H1 (cell line): Measurements from ENCODE around the gene VSIG10. TPM values are rescaled to one million over a fixed set of nuclear protein-coding genes. Genes with fewer than 3 reads are reported as not detected.
A peak's percentile ranks its signal among the peaks of the same experiment; 100 is the strongest.

Experiments
- CTCF ChIA-PET: fragments of 300-600 bp; sonication (Branson Sonifier 250); formaldehyde crosslinking; loops from one replicate; lab custom pipeline; 2021; ENCODE audit not compliant: partially characterized antibody; lab: Charles Lee
- POLR2A ChIA-PET: fragments of 300-600 bp; sonication (Branson Sonifier 250); formaldehyde crosslinking; loops from one replicate; lab custom pipeline; 2021; ENCODE audit warnings: inconsistent platforms; ENCODE audit not compliant: partially characterized antibody; lab: Charles Lee
- DNase-seq, 2 experiments: peaks; one replicate each; pipeline versions ENCODE4 v3.0.0 to v3.0.0-alpha.2; 2010 to 2022; ENCODE audit warnings: low spot score in 2 of 2, low read depth in 1 of 2, mixed read lengths in 1 of 2
- FAIRE-seq: peaks from 2 replicates; lab custom pipeline; 2011; peaks lifted over from hg19 to GRCh38; lab: Jason Lieb, UNC
- H2AFZ ChIP-seq: 2 replicates; pipeline ENCODE4 v1.8.1; 2012; ENCODE audit warnings: low read length, inconsistent platforms
- H2AK5ac ChIP-seq: 2 replicates; pipeline ENCODE4 v1.6.1; 2013; ENCODE audit warnings: low read depth, low read length
- H2BK120ac ChIP-seq: replicated peaks from 2 replicates; pipeline ENCODE3; 2013; ENCODE audit warnings: low read depth, low read length, inconsistent platforms
- H2BK12ac ChIP-seq: 2 replicates; pipeline ENCODE4 v1.6.1; 2013; ENCODE audit warnings: low read depth, low read length
- H2BK15ac ChIP-seq: 2 replicates; pipeline ENCODE4 v1.6.1; 2013; ENCODE audit warnings: low read length
- H2BK20ac ChIP-seq: 2 replicates; pipeline ENCODE4 v1.6.1; 2013; ENCODE audit warnings: low read length
- H2BK5ac ChIP-seq: 2 replicates; pipeline ENCODE4 v1.6.1; 2013; ENCODE audit warnings: low read depth, low read length
- H3K14ac ChIP-seq: 2 replicates; pipeline ENCODE4 v1.6.1; 2013; ENCODE audit warnings: inconsistent platforms; ENCODE audit not compliant: insufficient read length
- H3K18ac ChIP-seq: 2 replicates; pipeline ENCODE4 v1.6.1; 2013; ENCODE audit warnings: low read length; ENCODE audit errors: extremely low read depth
- H3K23ac ChIP-seq: 2 replicates; pipeline ENCODE4 v1.6.1; 2013; ENCODE audit warnings: inconsistent platforms; ENCODE audit not compliant: insufficient read length
- H3K23me2 ChIP-seq: 2 replicates; pipeline ENCODE4 v1.6.1; 2013; ENCODE audit warnings: low read depth, low read length
- H3K27ac ChIP-seq: 2 replicates; pipeline ENCODE4 v1.6.1; 2011; ENCODE audit warnings: low read depth, low read length, inconsistent platforms
- H3K27me3 ChIP-seq, 4 experiments: replicated peaks in 1 of 4; 1 replicate in 1 of 4; 2 replicates in 3 of 4; pipeline versions ENCODE4 v1.6.1 to v1.8.1; 2011 to 2013; ENCODE audit warnings: low read length in 3 of 4, mild to moderate bottlenecking in 3 of 4, inconsistent platforms in 2 of 4, mixed read lengths in 2 of 4, moderate library complexity in 1 of 4; ENCODE audit not compliant: control insufficient read depth in 3 of 4, insufficient read depth in 3 of 4; ENCODE audit errors: extremely low read depth in 1 of 4
- H3K36me3 ChIP-seq, 4 experiments: 2 replicates each; pipeline versions ENCODE4 v1.6.1 to v1.8.1; 2011 to 2013; ENCODE audit warnings: mild to moderate bottlenecking in 4 of 4, low read length in 3 of 4, moderate library complexity in 2 of 4, control low read depth in 1 of 4, inconsistent platforms in 1 of 4; ENCODE audit not compliant: insufficient read depth in 4 of 4, control insufficient read depth in 2 of 4
- H3K4ac ChIP-seq: replicated peaks from 2 replicates; pipeline ENCODE3; 2013; ENCODE audit warnings: low read length, low read depth, mixed read lengths, inconsistent platforms; ENCODE audit not compliant: insufficient read length
- H3K4me1 ChIP-seq, 4 experiments: replicated peaks in 1 of 4; 1 replicate in 1 of 4; 2 replicates in 3 of 4; pipeline versions ENCODE4 v1.6.1 to v1.8.1; 2011 to 2013; ENCODE audit warnings: low read length in 3 of 4, inconsistent platforms in 2 of 4, mixed read lengths in 1 of 4; ENCODE audit not compliant: insufficient read depth in 4 of 4, control insufficient read depth in 3 of 4
- H3K4me2 ChIP-seq, 2 experiments: 2 replicates each; pipeline versions ENCODE4 v1.6.1 to v1.8.1; 2011 to 2013; ENCODE audit warnings: low read depth in 2 of 2, low read length in 2 of 2, control low read depth in 1 of 2, inconsistent platforms in 1 of 2, mild to moderate bottlenecking in 1 of 2; ENCODE audit not compliant: insufficient read depth in 1 of 2
- H3K4me3 ChIP-seq, 4 experiments: fragments of 200-600, 300-600 bp in 1 of 4; sonication (generic), shearing (Covaris generic), sonication (Bioruptor Twin) in 1 of 4; 2 replicates each; pipeline versions ENCODE4 v1.5.1 to v1.8.1; 2011 to 2016; ENCODE audit warnings: low read length in 4 of 4, low read depth in 3 of 4, control low read depth in 2 of 4, inconsistent platforms in 2 of 4, mild to moderate bottlenecking in 2 of 4, mixed read lengths in 1 of 4, moderate library complexity in 1 of 4; ENCODE audit not compliant: insufficient read depth in 2 of 4; ENCODE audit errors: extremely low read depth in 1 of 4
- H3K56ac ChIP-seq: replicated peaks from 2 replicates; pipeline ENCODE3; 2013; ENCODE audit warnings: low read depth, mild to moderate bottlenecking, mixed read lengths, low read length, inconsistent platforms; ENCODE audit not compliant: insufficient read length
- H3K79me1 ChIP-seq: 2 replicates; pipeline ENCODE4 v1.6.1; 2013; ENCODE audit warnings: low read depth, low read length, control low read depth
- H3K79me2 ChIP-seq, 2 experiments: 2 replicates each; pipeline versions ENCODE4 v1.6.1 to v1.8.1; 2012 to 2013; ENCODE audit warnings: low read length in 2 of 2, mild to moderate bottlenecking in 2 of 2, inconsistent platforms in 1 of 2; ENCODE audit not compliant: insufficient read depth in 2 of 2, control insufficient read depth in 1 of 2
- H3K9ac ChIP-seq, 4 experiments: replicated peaks in 1 of 4; 1 replicate in 1 of 4; 2 replicates in 3 of 4; pipeline versions ENCODE4 v1.6.1 to v1.8.1; 2011 to 2013; ENCODE audit warnings: low read depth in 3 of 4, low read length in 3 of 4, control low read depth in 2 of 4, mild to moderate bottlenecking in 2 of 4, moderate library complexity in 2 of 4, inconsistent platforms in 1 of 4; ENCODE audit errors: extremely low read depth in 1 of 4
- H3K9me3 ChIP-seq, 2 experiments: 2 replicates each; pipeline versions ENCODE4 v1.6.1 to v1.8.1; 2012 to 2013; ENCODE audit warnings: mild to moderate bottlenecking in 2 of 2, moderate library complexity in 2 of 2, control low read depth in 1 of 2, inconsistent platforms in 1 of 2, low read depth in 1 of 2, low read length in 1 of 2, mixed read lengths in 1 of 2; ENCODE audit not compliant: insufficient read depth in 2 of 2
- H4K20me1 ChIP-seq, 2 experiments: replicated peaks in 1 of 2; 2 replicates each; pipeline versions ENCODE3 to v1.8.1; 2011 to 2013; ENCODE audit warnings: inconsistent platforms in 2 of 2, low read length in 2 of 2, mild to moderate bottlenecking in 1 of 2; ENCODE audit not compliant: insufficient read depth in 2 of 2, control insufficient read depth in 1 of 2
- H4K5ac ChIP-seq: 2 replicates; pipeline ENCODE4 v1.6.1; 2013; ENCODE audit warnings: low read length, low read depth, mixed read lengths, inconsistent platforms; ENCODE audit not compliant: insufficient read length
- H4K8ac ChIP-seq: 2 replicates; pipeline ENCODE4 v1.8.0; 2013; ENCODE audit warnings: mild to moderate bottlenecking, moderate library complexity, low read length, inconsistent platforms; ENCODE audit not compliant: insufficient read depth; ENCODE audit errors: extremely low read depth
- H4K91ac ChIP-seq: replicated peaks from 2 replicates; pipeline ENCODE3; 2013; ENCODE audit warnings: low read length, mixed read lengths, inconsistent platforms; ENCODE audit not compliant: insufficient read length
- BACH1 ChIP-seq: IDR thresholded peaks from 2 replicates; pipeline ENCODE4 v1.6.1; 2012; ENCODE audit warnings: low read length, improper control_type of control experiment
- CBX5 ChIP-seq: fragments of 300-800, 300-1000 bp; sonication (generic); IDR thresholded peaks from 2 replicates; pipeline ENCODE4 v1.7.1; 2016; ENCODE audit warnings: antibody characterized with exemption, low read length, low read depth
- CHD2 ChIP-seq: IDR thresholded peaks from 2 replicates; pipeline ENCODE4 v1.6.1; 2012; ENCODE audit warnings: low read length, improper control_type of control experiment
- CREB1 ChIP-seq: IDR thresholded peaks from 2 replicates; pipeline ENCODE4 v1.6.1; 2012; ENCODE audit warnings: inconsistent platforms
- EP300 ChIP-seq, 2 experiments: IDR thresholded peaks; 1 replicate in 1 of 2; 2 replicates in 1 of 2; pipeline ENCODE4 v1.6.1; 2011 to 2012; ENCODE audit warnings: low read depth in 2 of 2, low read length in 2 of 2, mild to moderate bottlenecking in 2 of 2, borderline replicate concordance in 1 of 2, inconsistent platforms in 1 of 2, moderate library complexity in 1 of 2
- EZH2 ChIP-seq: fragments of 200-600 bp; sonication (generic); IDR thresholded peaks from 2 replicates; pipeline ENCODE4 v1.7.1; 2012; ENCODE audit warnings: low read depth, mild to moderate bottlenecking, moderate library complexity, low read length, inconsistent platforms; ENCODE audit not compliant: severe bottlenecking
- GTF2F1 ChIP-seq: IDR thresholded peaks from 2 replicates; pipeline ENCODE4 v1.6.1; 2012; ENCODE audit warnings: low read depth, low read length, improper control_type of control experiment, borderline replicate concordance
- JUND ChIP-seq: IDR thresholded peaks from 2 replicates; pipeline ENCODE4 v1.6.1; 2011; ENCODE audit warnings: mild to moderate bottlenecking, improper control_type of control experiment, low read length
- POU5F1 ChIP-seq: IDR thresholded peaks from 2 replicates; pipeline ENCODE4 v1.6.1; 2011; ENCODE audit warnings: low read depth, mild to moderate bottlenecking, low read length, moderate library complexity
- SIRT6 ChIP-seq: IDR thresholded peaks from one replicate; pipeline ENCODE4 v1.7.1; 2012; ENCODE audit warnings: low read length, inconsistent platforms
- SRF ChIP-seq: IDR thresholded peaks from 2 replicates; pipeline ENCODE4 v1.6.1; 2011; ENCODE audit warnings: mild to moderate bottlenecking, low read depth, low read length, moderate library complexity
- ZNF274 ChIP-seq: IDR thresholded peaks from 2 replicates; pipeline ENCODE4 v1.7.0; 2012; ENCODE audit warnings: low read length, borderline replicate concordance; ENCODE audit errors: extremely low read depth
- WGBS, 2 experiments: shearing (Covaris generic) in 1 of 2; methylation state at CpG; one replicate each; pipeline versions ENCODE4 v1.1.6 to v1.1.7; 2013 to 2015; ENCODE audit warnings: low lambda C conversion rate in 2 of 2, mixed read lengths in 2 of 2, inconsistent platforms in 1 of 2, low coverage in 1 of 2, missing lambda C conversion rate in 1 of 2; ENCODE audit not compliant: insufficient replicate concordance in 2 of 2, insufficient coverage in 1 of 2, insufficient read length in 1 of 2; ENCODE audit errors: extremely low coverage in 1 of 2, missing lambda C conversion rate in 1 of 2; 5-methylcytosine and 5-hydroxymethylcytosine counted together
- polyA plus RNA-seq, 7 experiments: library from polyadenylated mRNA; depleted of rRNA in 3 of 7; stranded (reverse) in 5 of 7; unstranded in 2 of 7; fragments of >200 nt in 5 of 7; fragments of 200-250 nt in 2 of 7; gene quantifications; 1 replicate in 5 of 7; 2 replicates in 1 of 7; 4 replicates in 1 of 7; pipeline versions ENCODE4 v1.2.1 to v1.2.3, GENCODE V29; 2011 to 2013; ENCODE audit warnings: missing spikeins in 2 of 7, mixed read lengths in 2 of 7
- total RNA-seq: library from RNA; stranded (reverse); fragmentation: NEBNext Ultra II Directional; extraction: Animal tissue kit (Norgen Biotek cat#: 25700); gene quantifications from 2 replicates; pipeline ENCODE4 v1.2.1, GENCODE V29; 2021

The VSIG10 gene
- total and polyA plus RNA-seq, 2 of the 8 experiments (the other 6 are each of a cell fraction or from before 2014, with no cell fraction given): 34.4 to 93.6 TPM

DNA sequence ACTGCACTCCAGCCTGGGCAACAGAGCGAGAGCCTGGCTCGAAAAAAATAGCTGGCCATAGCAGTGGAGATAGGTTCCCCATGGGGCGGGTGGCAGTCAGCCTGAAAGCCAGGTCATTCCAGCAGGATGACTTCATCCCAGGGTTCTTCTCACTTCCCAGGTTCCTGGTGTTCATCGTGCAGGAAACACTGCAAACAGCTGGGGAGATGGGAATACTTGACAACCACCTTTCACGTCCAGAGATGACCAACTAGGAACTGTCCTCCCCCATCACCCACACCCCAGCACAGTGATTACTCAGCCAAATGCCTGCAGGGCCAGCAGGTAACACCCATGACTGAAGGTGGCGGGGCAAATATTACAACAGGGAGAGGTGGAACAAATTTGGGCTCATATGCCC lies 1.7 kb downstream of the VSIG10 start:
- CTCF ChIA-PET: interaction anchor here (0.7 to 1.9 kb wide), 8 partner anchors 11 to 1669 kb away, joined by 3 to 9 read pairs (median 3); no protein-coding TSS in a partner anchor
- no peaks in the 10 kb centered on the region for H4K20me1 ChIP-seq
- peaks cover 0 to 9% (median 5%) of the 10 kb centered on the region in 4 experiments; a peak in 4 of 7 replicates for H3K4me1 ChIP-seq
- no peak overlapping the region for H3K9ac ChIP-seq
- H2BK15ac ChIP-seq: no peak overlapping the region
- peaks cover 5% of the 10 kb centered on the region; the same call in 1 of the 2 replicates for H3K23me2 ChIP-seq
- WGBS, 2 experiments: 64% methylated on average over 6 of the region's 6 CpGs; no CpG with 5 or more reads in 1 of the 2 experiments
- peaks cover 3 to 8% (median 4%) of the 10 kb centered on the region in 4 experiments; a peak in 5 of 8 replicates for H3K36me3 ChIP-seq
- no peak overlapping the region for H2BK120ac ChIP-seq
- no peak overlapping the region for H3K23ac ChIP-seq
- H4K5ac ChIP-seq: no peak overlapping the region
- H3K79me2 ChIP-seq: peaks cover 8 to 47% of the 10 kb centered on the region in 2 experiments
- no peak overlapping the region for H3K56ac ChIP-seq
- H3K27ac ChIP-seq: no peak overlapping the region
- TF ChIP-seq SIRT6 (no peak), POU5F1 (no peak), EP300 (IDR thresholded peaks at IDR 0.05; ENCODE audit: borderline replicate concordance in 1 of 2, low read depth in 2 of 2, low read length in 2 of 2) (no peak), JUND (no peak), BACH1 (no peak), SRF (no peak), GTF2F1 (no peak), CREB1 (no peak), ZNF274 (no peak), CBX5 (no peak), CHD2 (no peak), EZH2 (no peak)
- H4K91ac ChIP-seq: peak overlapping the region; percentile 4
- H2AFZ ChIP-seq: no peak overlapping the region
- no peak overlapping the region for H4K8ac ChIP-seq
- H3K79me1 ChIP-seq: peaks cover 7% of the 10 kb centered on the region
- no peaks in the 10 kb centered on the region for H3K27me3 ChIP-seq
- H3K4me3 ChIP-seq: peak overlapping the region; percentile 81 to 91 (median 87); a peak in 7 of 8 replicates
- DNase-seq: no peak
- no peak overlapping the region for H3K4ac ChIP-seq
- no peaks in the 10 kb centered on the region for H3K9me3 ChIP-seq
- H3K18ac ChIP-seq: no peak overlapping the region
- FAIRE-seq: no peak
- H2BK20ac ChIP-seq: no peak overlapping the region
- H2BK12ac ChIP-seq: no peak overlapping the region
- H3K4me2 ChIP-seq: peak overlapping the region; percentile 78 to 92
- no peak overlapping the region for H2BK5ac ChIP-seq
- H3K14ac ChIP-seq: no peak overlapping the region
- POLR2A ChIA-PET: interaction anchor here (0.9 to 7.3 kb wide), 7 partner anchors 10 to 274 kb away, joined by 3 to 103 read pairs (median 33); partner anchors contain the start of genes PEBP1, SUDS3 and WSB2
- H2AK5ac ChIP-seq: no peak overlapping the region; the same call in 1 of the 2 replicates
